Liver (tissue), 9 donors: Measurements from ENCODE around the gene IL17RD. TPM values are rescaled to one million over a fixed set of nuclear protein-coding genes. Genes with fewer than 3 reads are reported as not detected.

Experiments used
- DNase-seq: peaks from one replicate; pipeline ENCODE4 v3.0.0-alpha.2; 2017; ENCODE audit warnings: low spot score
- H3K27ac ChIP-seq, 2 donors: one replicate each; pipeline ENCODE4 v1.7.0; 2013; ENCODE audit warnings: inconsistent platforms in 2 of 2, low read length in 2 of 2, control low read depth in 1 of 2, low read depth in 1 of 2, mild to moderate bottlenecking in 1 of 2
- H3K27me3 ChIP-seq, 4 donors: one replicate each; pipeline versions ENCODE4 v1.6.1 to v1.7.0; 2013; ENCODE audit warnings: low read length in 3 of 4, inconsistent platforms in 1 of 4, mild to moderate bottlenecking in 1 of 4, moderate library complexity in 1 of 4; ENCODE audit not compliant: control insufficient read depth in 4 of 4, insufficient read depth in 4 of 4
- H3K36me3 ChIP-seq, 4 donors: one replicate each; pipeline versions ENCODE4 v1.6.1 to v1.7.0; 2013; ENCODE audit warnings: low read length in 3 of 4, mild to moderate bottlenecking in 3 of 4, low read depth in 1 of 4, moderate library complexity in 1 of 4; ENCODE audit not compliant: control insufficient read depth in 4 of 4, insufficient read depth in 3 of 4
- H3K4me1 ChIP-seq, 4 donors: one replicate each; pipeline versions ENCODE4 v1.6.1 to v1.7.0; 2013; ENCODE audit warnings: low read length in 3 of 4, mild to moderate bottlenecking in 3 of 4, moderate library complexity in 1 of 4; ENCODE audit not compliant: control insufficient read depth in 4 of 4, insufficient read depth in 4 of 4
- H3K4me3 ChIP-seq, 3 donors: one replicate each; pipeline versions ENCODE4 v1.6.1 to v1.7.0; 2013; ENCODE audit warnings: low read length in 3 of 3, control low read depth in 1 of 3, low read depth in 1 of 3, mild to moderate bottlenecking in 1 of 3
- H3K9ac ChIP-seq, 2 donors: one replicate each; pipeline ENCODE4 v1.7.0; 2013; ENCODE audit warnings: low read length in 2 of 2, mild to moderate bottlenecking in 2 of 2, moderate library complexity in 2 of 2, control low read depth in 1 of 2, low read depth in 1 of 2
- H3K9me3 ChIP-seq, 4 donors: one replicate each; pipeline versions ENCODE4 v1.6.1 to v1.7.0; 2013; ENCODE audit warnings: low read length in 3 of 4; ENCODE audit not compliant: control insufficient read depth in 4 of 4
- ATF3 ChIP-seq: IDR thresholded peaks from 2 replicates; pipeline ENCODE4 v1.6.1; 2016; ENCODE audit warnings: antibody characterized with exemption
- CTCF ChIP-seq: fragments of 150-350 bp; IDR thresholded peaks from 2 replicates; pipeline ENCODE4 v1.5.1; 2017; ENCODE audit warnings: improper control_type of control experiment, low read depth, low read length; ENCODE audit not compliant: missing input control
- EGR1 ChIP-seq, 2 donors: IDR thresholded peaks; 2 replicates each; pipeline ENCODE4 v1.6.1; 2016 to 2018; ENCODE audit warnings: antibody characterized with exemption in 2 of 2, low read depth in 2 of 2
- FOXA1 ChIP-seq: IDR thresholded peaks from 2 replicates; pipeline ENCODE4 v1.6.1; 2016; ENCODE audit warnings: antibody characterized with exemption
- FOXA2 ChIP-seq: IDR thresholded peaks from 2 replicates; pipeline ENCODE4 v1.6.1; 2016; ENCODE audit warnings: antibody characterized with exemption
- GABPA ChIP-seq, 2 donors: IDR thresholded peaks in 1 of 2; conservative IDR thresholded peaks in 1 of 2; 2 replicates each; pipeline ENCODE4 v1.6.1; 2016; ENCODE audit warnings: antibody characterized with exemption in 2 of 2, mild to moderate bottlenecking in 1 of 2, moderate library complexity in 1 of 2
- HNF4A ChIP-seq, 2 donors: conservative IDR thresholded peaks; 2 replicates each; pipeline ENCODE4 v1.6.1; 2016; ENCODE audit warnings: antibody characterized with exemption in 2 of 2, mild to moderate bottlenecking in 2 of 2
- HNF4G ChIP-seq: IDR thresholded peaks from 2 replicates; pipeline ENCODE4 v1.6.1; 2016; ENCODE audit warnings: antibody characterized with exemption
- JUND ChIP-seq, 2 donors: IDR thresholded peaks; 2 replicates each; pipeline ENCODE4 v1.6.1; 2016; ENCODE audit warnings: antibody characterized with exemption in 2 of 2
- NR2F2 ChIP-seq: IDR thresholded peaks from 2 replicates; pipeline ENCODE4 v1.6.1; 2016; ENCODE audit warnings: antibody characterized with exemption
- RAD21 ChIP-seq, 2 donors: IDR thresholded peaks; 2 replicates each; pipeline ENCODE4 v1.6.1; 2016; ENCODE audit warnings: antibody characterized with exemption in 2 of 2, mild to moderate bottlenecking in 2 of 2
- RXRA ChIP-seq, 2 donors: IDR thresholded peaks; 2 replicates each; pipeline ENCODE4 v1.6.1; 2017 to 2018; ENCODE audit warnings: antibody characterized with exemption in 2 of 2, mild to moderate bottlenecking in 1 of 2
- SP1 ChIP-seq: IDR thresholded peaks from 2 replicates; pipeline ENCODE4 v1.6.1; 2018; ENCODE audit warnings: antibody characterized with exemption, mild to moderate bottlenecking
- TAF1 ChIP-seq: conservative IDR thresholded peaks from 2 replicates; pipeline ENCODE4 v1.6.1; 2016; ENCODE audit warnings: antibody characterized with exemption, mild to moderate bottlenecking
- YY1 ChIP-seq: IDR thresholded peaks from 2 replicates; pipeline ENCODE4 v1.6.1; 2016; ENCODE audit warnings: antibody characterized with exemption, mild to moderate bottlenecking
- WGBS: extraction: QIAGEN DNeasy Blood & Tissue Kit; methylation state at CpG from one replicate; pipeline ENCODE4 v1.1.7; 2013; 5-methylcytosine and 5-hydroxymethylcytosine counted together
- polyA plus RNA-seq, 2 donors: library from polyadenylated mRNA; stranded (reverse) in 1 of 2; unstranded in 1 of 2; fragments of 200-250 nt in 1 of 2; fragments of >200 nt in 1 of 2; fragmentation: Nextera tagmentation in 1 of 2; extraction: Ambion mirVana in 1 of 2; gene quantifications; one replicate each; pipeline versions ENCODE4 v1.2.1 to v1.2.3, GENCODE V29; 2013 to 2015
- total RNA-seq, 2 donors: library from RNA; depleted of rRNA; stranded (reverse); fragments of >200 nt; gene quantifications; one replicate each; pipeline ENCODE4 v1.2.3, GENCODE V29; 2014
- TF ChIP-seq, protein P1 (sequence below): IDR thresholded peaks from 2 replicates; pipeline ENCODE4 v1.6.1; 2016; ENCODE audit warnings: antibody characterized with exemption, mild to moderate bottlenecking
- TF ChIP-seq, protein P2 (sequence below): IDR thresholded peaks from 2 replicates; pipeline ENCODE4 v1.6.1; 2016; ENCODE audit warnings: antibody characterized with exemption
- TF ChIP-seq, protein P3 (sequence below): IDR thresholded peaks from 2 replicates; pipeline ENCODE4 v1.6.1; 2016; ENCODE audit warnings: antibody characterized with exemption
- donor health status: healthy.
- donor health status: healthy.
- donor health status: healthy.
- donor health status: healthy.
- donor health status: healthy.

The IL17RD gene
- total and polyA plus RNA-seq, 4 donors: 0.09 to 0.67 (median 0.32) TPM

GRCh38 chr3:57168151-57168550 lies 3.0 kb upstream of the IL17RD start:
- Histone ChIP-seq H3K9ac (no peak overlapping the region), H3K4me3 (no peak overlapping the region), H3K27ac (no peak overlapping the region), H3K27me3 (peaks cover 0 to 7% (median 2%) of the 10 kb centered on the region in 4 donors), H3K4me1 (peaks cover 5 to 21% (median 14%) of the 10 kb centered on the region in 4 donors), H3K36me3 (no peaks in the 10 kb centered on the region), H3K9me3 (no peaks in the 10 kb centered on the region)
- TF ChIP-seq HNF4A (conservative IDR thresholded peaks at IDR 0.05) (no peak), TAF1 (no peak), NR2F2 (no peak), JUND (IDR thresholded peaks at IDR 0.05) (no peak), RAD21 (IDR thresholded peaks at IDR 0.05) (no peak), HNF4G (no peak), GABPA (IDR thresholded peaks at IDR 0.05 in 1 of 2, conservative IDR thresholded peaks at IDR 0.05 in 1 of 2) (no peak), SP1 (no peak)
- TF ChIP-seq, protein P1, sequence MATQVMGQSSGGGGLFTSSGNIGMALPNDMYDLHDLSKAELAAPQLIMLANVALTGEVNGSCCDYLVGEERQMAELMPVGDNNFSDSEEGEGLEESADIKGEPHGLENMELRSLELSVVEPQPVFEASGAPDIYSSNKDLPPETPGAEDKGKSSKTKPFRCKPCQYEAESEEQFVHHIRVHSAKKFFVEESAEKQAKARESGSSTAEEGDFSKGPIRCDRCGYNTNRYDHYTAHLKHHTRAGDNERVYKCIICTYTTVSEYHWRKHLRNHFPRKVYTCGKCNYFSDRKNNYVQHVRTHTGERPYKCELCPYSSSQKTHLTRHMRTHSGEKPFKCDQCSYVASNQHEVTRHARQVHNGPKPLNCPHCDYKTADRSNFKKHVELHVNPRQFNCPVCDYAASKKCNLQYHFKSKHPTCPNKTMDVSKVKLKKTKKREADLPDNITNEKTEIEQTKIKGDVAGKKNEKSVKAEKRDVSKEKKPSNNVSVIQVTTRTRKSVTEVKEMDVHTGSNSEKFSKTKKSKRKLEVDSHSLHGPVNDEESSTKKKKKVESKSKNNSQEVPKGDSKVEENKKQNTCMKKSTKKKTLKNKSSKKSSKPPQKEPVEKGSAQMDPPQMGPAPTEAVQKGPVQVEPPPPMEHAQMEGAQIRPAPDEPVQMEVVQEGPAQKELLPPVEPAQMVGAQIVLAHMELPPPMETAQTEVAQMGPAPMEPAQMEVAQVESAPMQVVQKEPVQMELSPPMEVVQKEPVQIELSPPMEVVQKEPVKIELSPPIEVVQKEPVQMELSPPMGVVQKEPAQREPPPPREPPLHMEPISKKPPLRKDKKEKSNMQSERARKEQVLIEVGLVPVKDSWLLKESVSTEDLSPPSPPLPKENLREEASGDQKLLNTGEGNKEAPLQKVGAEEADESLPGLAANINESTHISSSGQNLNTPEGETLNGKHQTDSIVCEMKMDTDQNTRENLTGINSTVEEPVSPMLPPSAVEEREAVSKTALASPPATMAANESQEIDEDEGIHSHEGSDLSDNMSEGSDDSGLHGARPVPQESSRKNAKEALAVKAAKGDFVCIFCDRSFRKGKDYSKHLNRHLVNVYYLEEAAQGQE: no peak
- DNase-seq: no peak
- WGBS: 77% methylated on average over 2 of the region's 2 CpGs

GRCh38 chr3:57166660-57167059 lies 1.5 kb upstream of the IL17RD start:
- no peak overlapping the region for H3K27ac ChIP-seq
- no peaks in the 10 kb centered on the region for H3K36me3 ChIP-seq
- no peak for DNase-seq
- peaks cover 5 to 21% (median 14%) of the 10 kb centered on the region in 4 donors for H3K4me1 ChIP-seq
- peaks cover 0 to 7% (median 2%) of the 10 kb centered on the region in 4 donors for H3K27me3 ChIP-seq
- TF ChIP-seq HNF4A (conservative IDR thresholded peaks at IDR 0.05) (no peak), EGR1 (IDR thresholded peaks at IDR 0.05; ENCODE audit: low read depth in 2 of 2) (no peak), FOXA2 (no peak), RAD21 (IDR thresholded peaks at IDR 0.05) (no peak), JUND (IDR thresholded peaks at IDR 0.05) (no peak), SP1 (no peak), ATF3 (no peak), CTCF (no peak), YY1 (no peak), HNF4G (no peak), FOXA1 (no peak), RXRA (IDR thresholded peaks at IDR 0.05) (no peak), GABPA (IDR thresholded peaks at IDR 0.05 in 1 of 2, conservative IDR thresholded peaks at IDR 0.05 in 1 of 2) (no peak), NR2F2 (no peak)
- TF ChIP-seq, protein P2, sequence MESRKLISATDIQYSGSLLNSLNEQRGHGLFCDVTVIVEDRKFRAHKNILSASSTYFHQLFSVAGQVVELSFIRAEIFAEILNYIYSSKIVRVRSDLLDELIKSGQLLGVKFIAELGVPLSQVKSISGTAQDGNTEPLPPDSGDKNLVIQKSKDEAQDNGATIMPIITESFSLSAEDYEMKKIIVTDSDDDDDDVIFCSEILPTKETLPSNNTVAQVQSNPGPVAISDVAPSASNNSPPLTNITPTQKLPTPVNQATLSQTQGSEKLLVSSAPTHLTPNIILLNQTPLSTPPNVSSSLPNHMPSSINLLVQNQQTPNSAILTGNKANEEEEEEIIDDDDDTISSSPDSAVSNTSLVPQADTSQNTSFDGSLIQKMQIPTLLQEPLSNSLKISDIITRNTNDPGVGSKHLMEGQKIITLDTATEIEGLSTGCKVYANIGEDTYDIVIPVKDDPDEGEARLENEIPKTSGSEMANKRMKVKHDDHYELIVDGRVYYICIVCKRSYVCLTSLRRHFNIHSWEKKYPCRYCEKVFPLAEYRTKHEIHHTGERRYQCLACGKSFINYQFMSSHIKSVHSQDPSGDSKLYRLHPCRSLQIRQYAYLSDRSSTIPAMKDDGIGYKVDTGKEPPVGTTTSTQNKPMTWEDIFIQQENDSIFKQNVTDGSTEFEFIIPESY: no peak
- TF ChIP-seq, protein P1: no peak
- TF ChIP-seq, protein P3, sequence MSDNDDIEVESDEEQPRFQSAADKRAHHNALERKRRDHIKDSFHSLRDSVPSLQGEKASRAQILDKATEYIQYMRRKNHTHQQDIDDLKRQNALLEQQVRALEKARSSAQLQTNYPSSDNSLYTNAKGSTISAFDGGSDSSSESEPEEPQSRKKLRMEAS: no peak
- H3K4me3 ChIP-seq: no peak overlapping the region
- whole genome bisulfite sequencing: 70% methylated on average over 2 of the region's 2 CpGs
- no peak overlapping the region for H3K9ac ChIP-seq
- no peaks in the 10 kb centered on the region for H3K9me3 ChIP-seq
